Measurements from ENCODE around the gene MEAK7. TPM values are rescaled to one million over a fixed set of nuclear protein-coding genes. Genes with fewer than 3 reads are reported as not detected.
A peak's percentile ranks its signal among the peaks of the same experiment; 100 is the strongest.
"Not testable (repeated sequence)": the region's sequence is repeated elsewhere in the genome, so short reads cannot be mapped to it uniquely, and the experiment has no call there.

MEAK7 gene
- total RNA-seq, 2 experiments from 2014 or later = 21.1 to 22.4 TPM

DNA sequence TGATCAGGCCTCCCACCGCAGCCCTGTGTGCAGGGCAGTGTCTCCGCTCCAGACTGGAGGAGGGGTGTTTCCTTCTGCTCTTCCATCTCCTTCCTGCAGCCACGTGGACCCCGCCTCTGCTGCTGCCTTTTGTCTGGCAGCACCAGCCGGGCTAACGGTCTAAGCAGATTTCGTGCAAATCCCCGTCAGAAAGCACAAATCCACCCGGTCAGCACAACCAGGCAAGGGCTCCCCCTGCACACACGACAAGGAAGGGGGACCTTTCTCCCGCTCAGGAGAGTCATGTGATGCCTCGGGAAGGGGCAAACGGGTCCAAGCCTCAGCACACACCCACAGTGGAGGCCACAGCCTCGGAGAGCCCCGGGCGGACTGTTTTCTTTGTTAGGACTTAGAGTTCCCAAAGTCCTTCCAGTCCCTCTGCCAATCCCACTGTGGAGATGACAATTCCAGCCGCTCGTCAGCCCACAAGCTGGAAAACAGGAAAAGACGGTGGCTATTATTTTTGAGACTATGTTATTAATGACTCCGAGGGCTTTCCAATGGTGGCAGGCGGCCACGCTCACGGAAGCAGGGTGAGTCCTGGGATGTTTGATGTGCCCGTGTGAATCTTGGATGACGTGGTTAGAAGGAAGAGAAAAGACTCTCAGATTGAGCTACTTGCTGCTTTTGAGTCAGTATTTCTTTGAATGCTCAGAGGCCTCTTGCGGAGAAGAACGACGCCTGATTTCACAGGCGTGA lies 22.5 kb upstream of the MEAK7 start:
- Mint-ChIP-seq H3K9me3 (peaks cover 12% of the 10 kb centered on the region), H3K27ac (no peak overlapping the region), H3K36me3 (ENCODE audit: low read depth) (peaks cover 18% of the 10 kb centered on the region), H3K27me3 (no peaks in the 10 kb centered on the region), H3K4me1 (ENCODE audit: low read depth) (peaks cover 11% of the 10 kb centered on the region), H3K4me3 (no peak overlapping the region)
- POLR2A ChIA-PET = interaction anchor here (0.8 to 3.2 kb wide), 3 partner anchors 8 to 22 kb away, joined by 4 to 16 read pairs (median 7); no protein-coding TSS in a partner anchor
- intact Hi-C loops (cut with micrococcal nuclease) = no loop called here
- DNase-seq (no peak), ATAC-seq (no peak)
- TF ChIP-seq, protein P1, sequence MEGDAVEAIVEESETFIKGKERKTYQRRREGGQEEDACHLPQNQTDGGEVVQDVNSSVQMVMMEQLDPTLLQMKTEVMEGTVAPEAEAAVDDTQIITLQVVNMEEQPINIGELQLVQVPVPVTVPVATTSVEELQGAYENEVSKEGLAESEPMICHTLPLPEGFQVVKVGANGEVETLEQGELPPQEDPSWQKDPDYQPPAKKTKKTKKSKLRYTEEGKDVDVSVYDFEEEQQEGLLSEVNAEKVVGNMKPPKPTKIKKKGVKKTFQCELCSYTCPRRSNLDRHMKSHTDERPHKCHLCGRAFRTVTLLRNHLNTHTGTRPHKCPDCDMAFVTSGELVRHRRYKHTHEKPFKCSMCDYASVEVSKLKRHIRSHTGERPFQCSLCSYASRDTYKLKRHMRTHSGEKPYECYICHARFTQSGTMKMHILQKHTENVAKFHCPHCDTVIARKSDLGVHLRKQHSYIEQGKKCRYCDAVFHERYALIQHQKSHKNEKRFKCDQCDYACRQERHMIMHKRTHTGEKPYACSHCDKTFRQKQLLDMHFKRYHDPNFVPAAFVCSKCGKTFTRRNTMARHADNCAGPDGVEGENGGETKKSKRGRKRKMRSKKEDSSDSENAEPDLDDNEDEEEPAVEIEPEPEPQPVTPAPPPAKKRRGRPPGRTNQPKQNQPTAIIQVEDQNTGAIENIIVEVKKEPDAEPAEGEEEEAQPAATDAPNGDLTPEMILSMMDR (IDR thresholded peaks at IDR 0.05) = no peak
- CTCF ChIA-PET = no interaction called here

DNA sequence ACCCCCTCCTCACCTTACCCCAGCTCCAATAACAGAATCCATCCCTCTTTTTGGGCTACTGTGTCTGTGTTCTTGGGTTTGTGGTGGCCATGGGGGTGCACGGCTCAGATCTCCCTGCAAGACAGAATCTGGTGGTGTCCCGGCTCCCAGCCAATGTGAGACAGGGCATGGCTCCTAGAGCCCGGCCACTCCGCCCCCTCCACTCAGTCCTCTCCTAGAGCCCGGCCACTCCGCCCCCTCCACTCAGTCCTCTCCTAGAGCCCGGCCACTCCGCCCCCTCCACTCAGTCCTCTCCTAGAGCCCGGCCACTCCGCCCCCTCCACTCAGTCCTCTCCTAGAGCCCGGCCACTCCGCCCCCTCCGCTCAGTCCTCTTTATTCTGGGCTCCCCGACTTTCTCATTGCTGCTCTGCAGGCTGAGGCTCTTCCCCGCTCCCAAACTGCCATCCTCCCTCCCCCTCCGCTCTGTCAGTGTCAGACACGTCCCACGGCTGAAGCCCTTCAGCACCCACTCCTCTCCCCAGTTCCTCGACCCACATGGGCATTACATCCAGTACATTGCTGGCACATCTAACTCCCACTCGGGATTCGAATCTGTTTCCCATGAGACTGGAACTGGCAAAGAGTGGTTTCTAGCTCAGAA lies 20.6 kb upstream of the MEAK7 start:
- H3K27ac Mint-ChIP-seq; H3K36me3 Mint-ChIP-seq (ENCODE audit: low read depth); H3K4me3 Mint-ChIP-seq; ATAC-seq; intact Hi-C loops (cut with micrococcal nuclease); DNase-seq; H3K9me3 Mint-ChIP-seq; H3K27me3 Mint-ChIP-seq: not testable (repeated sequence)
- POLR2A ChIA-PET = interaction anchor here (1.2 kb wide), 1 partner anchor 77 kb away, joined by 4 read pairs; no protein-coding TSS in a partner anchor
- CTCF ChIA-PET = interaction anchor here (1.2 to 2.7 kb wide), 2 partner anchors 14 to 97 kb away, joined by 4 to 10 read pairs; no protein-coding TSS in a partner anchor
- peaks cover 20% of the 10 kb centered on the region for H3K4me1 Mint-ChIP-seq (ENCODE audit: low read depth)

DNA sequence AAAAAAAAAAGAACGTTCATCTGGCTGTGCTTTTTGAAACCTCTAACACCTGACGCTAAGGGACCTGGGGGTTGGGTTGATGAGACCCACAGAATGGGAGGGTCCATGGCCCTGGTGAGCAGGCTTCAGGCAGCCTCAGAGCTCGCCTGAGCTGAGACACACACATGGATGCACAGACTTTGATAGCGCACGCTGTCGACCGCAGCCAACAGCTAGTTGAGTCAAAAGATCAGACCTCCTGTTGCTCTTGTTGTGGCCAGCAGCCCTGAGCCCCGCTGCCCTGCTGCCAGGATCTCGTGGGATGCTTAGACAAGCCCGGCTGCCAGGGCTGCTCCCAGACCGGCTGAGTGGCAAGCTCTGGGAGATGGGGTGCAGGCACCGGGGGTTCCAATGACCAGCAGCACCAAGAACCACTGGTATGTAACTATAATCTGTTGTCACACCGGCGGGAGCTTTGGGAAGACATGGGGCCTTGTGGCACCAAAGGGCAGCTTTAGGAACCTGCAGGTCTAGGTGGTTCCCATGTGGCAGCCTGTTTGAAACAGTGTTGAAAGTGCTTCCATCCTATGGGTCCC lies 20.0 kb upstream of the MEAK7 start:
- POLR2A ChIA-PET = no interaction called here
- Mint-ChIP-seq H3K4me1 (ENCODE audit: low read depth) (peaks cover 26% of the 10 kb centered on the region), H3K27ac (no peak overlapping the region), H3K27me3 (no peaks in the 10 kb centered on the region), H3K9me3 (peaks cover 4% of the 10 kb centered on the region), H3K36me3 (ENCODE audit: low read depth) (peaks cover 4% of the 10 kb centered on the region), H3K4me3 (no peak overlapping the region)
- CTCF ChIA-PET = interaction anchor here (1.2 to 2.7 kb wide), 2 partner anchors 15 to 98 kb away, joined by 4 to 10 read pairs; no protein-coding TSS in a partner anchor
- intact Hi-C loops (cut with micrococcal nuclease) = no loop called here
- TF ChIP-seq, protein P1 (IDR thresholded peaks at IDR 0.05) = no peak
- ATAC-seq (peak; percentile 24), DNase-seq (peak; percentile 40)

DNA sequence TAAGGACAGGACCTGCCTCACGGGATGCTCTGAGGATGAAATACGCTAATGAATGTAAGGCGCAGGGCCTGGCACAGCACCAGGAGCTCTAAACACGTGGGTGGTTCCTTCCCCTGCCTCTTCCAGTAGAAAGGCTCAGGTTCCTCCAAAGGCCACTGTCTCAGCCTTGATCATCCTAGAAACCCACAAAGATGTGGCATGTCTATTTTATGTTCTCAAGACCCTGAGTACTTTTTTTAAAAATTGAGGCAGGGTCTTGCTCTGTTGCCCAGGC lies 17.0 kb upstream of the MEAK7 start:
- no peak overlapping the region for H3K4me3 Mint-ChIP-seq
- peaks cover 6% of the 10 kb centered on the region for H3K36me3 Mint-ChIP-seq (ENCODE audit: low read depth)
- ChIA-PET POLR2A (interaction anchor here (1.6 to 5.5 kb wide), 4 partner anchors 8 to 31 kb away, joined by 4 to 40 read pairs (median 16); no protein-coding TSS in a partner anchor), CTCF (interaction anchor here (1.3 to 4.2 kb wide), 2 partner anchors 11 to 13 kb away, joined by 6 to 15 read pairs; no protein-coding TSS in a partner anchor)
- TF ChIP-seq, protein P1 (IDR thresholded peaks at IDR 0.05) = no peak
- DNase-seq = no peak
- ATAC-seq = no peak
- intact Hi-C loops (cut with micrococcal nuclease) = no loop called here
- H3K9me3 Mint-ChIP-seq = no peaks in the 10 kb centered on the region
- no peaks in the 10 kb centered on the region for H3K27me3 Mint-ChIP-seq
- H3K4me1 Mint-ChIP-seq (ENCODE audit: low read depth) = peaks cover 43% of the 10 kb centered on the region
- no peak overlapping the region for H3K27ac Mint-ChIP-seq

DNA sequence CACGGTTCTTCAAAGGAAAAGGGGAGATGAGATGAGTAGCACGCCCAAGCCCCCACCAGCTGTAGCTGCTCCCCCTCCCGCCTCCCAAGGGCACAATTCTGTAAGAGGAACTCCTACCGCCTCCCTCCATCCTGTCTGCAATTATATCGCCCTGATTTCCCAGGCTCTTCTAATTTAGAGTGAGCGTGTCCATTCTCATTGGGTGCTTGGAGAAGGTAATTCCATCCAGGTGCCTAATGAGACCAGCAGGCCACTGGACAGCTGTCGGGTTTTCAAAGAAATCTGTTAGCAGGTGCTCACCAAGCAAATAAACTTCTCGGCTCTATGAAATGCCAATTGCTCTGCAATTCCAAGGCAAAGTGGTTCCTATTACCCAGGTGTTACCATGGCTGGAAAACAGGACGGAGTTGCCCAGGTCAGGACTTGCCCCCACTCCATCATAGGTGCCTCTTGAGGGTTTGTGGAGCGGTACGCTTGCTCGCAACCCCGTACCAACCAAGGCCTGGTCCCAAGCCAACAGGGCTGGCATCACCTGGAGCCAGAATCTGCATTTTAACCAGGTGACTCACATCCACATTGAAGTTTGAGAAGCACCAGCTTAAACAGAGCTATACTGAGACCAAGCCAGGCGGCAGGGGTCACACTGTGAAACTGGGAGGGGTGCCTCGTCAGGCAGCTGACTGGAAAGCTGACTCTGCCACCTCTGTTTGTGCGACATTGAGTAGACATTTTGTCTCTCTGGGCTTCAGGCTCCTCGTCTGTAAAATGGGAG lies 16.5 kb upstream of the MEAK7 start:
- H3K4me3 Mint-ChIP-seq = no peak overlapping the region
- DNase-seq (no peak), ATAC-seq (no peak)
- POLR2A ChIA-PET = interaction anchor here (1.6 to 5.5 kb wide), 5 partner anchors 8 to 31 kb away, joined by 4 to 40 read pairs (median 7); no protein-coding TSS in a partner anchor
- no peaks in the 10 kb centered on the region for H3K9me3 Mint-ChIP-seq
- peak overlapping the region; percentile 48 for H3K27ac Mint-ChIP-seq
- intact Hi-C loops (cut with micrococcal nuclease) = no loop called here
- CTCF ChIA-PET = interaction anchor here (1.3 to 4.2 kb wide), 3 partner anchors 10 to 15 kb away, joined by 6 to 15 read pairs (median 13); no protein-coding TSS in a partner anchor
- no peaks in the 10 kb centered on the region for H3K27me3 Mint-ChIP-seq
- H3K4me1 Mint-ChIP-seq (ENCODE audit: low read depth) = peaks cover 47% of the 10 kb centered on the region
- peaks cover 10% of the 10 kb centered on the region for H3K36me3 Mint-ChIP-seq (ENCODE audit: low read depth)
- TF ChIP-seq, protein P1 (IDR thresholded peaks at IDR 0.05) = no peak
